H1 (cell line): ENCODE results near the gene PIK3R6. TPM values are rescaled to one million over a fixed set of nuclear protein-coding genes. Genes with fewer than 3 reads are reported as not detected.

Experiments
- SP1 ChIP-seq: IDR thresholded peaks from 2 replicates; pipeline ENCODE4 v1.6.1; 2011; ENCODE audit warnings: low read depth, low read length
- SP4 ChIP-seq: IDR thresholded peaks from 2 replicates; pipeline ENCODE4 v1.6.1; 2012; ENCODE audit warnings: low read length, inconsistent platforms
- ZNF274 ChIP-seq: IDR thresholded peaks from 2 replicates; pipeline ENCODE4 v1.7.0; 2012; ENCODE audit warnings: low read length, borderline replicate concordance; ENCODE audit errors: extremely low read depth
- polyA plus RNA-seq, 7 experiments: library from polyadenylated mRNA; depleted of rRNA in 3 of 7; stranded (reverse) in 5 of 7; unstranded in 2 of 7; fragments of >200 nt in 5 of 7; fragments of 200-250 nt in 2 of 7; gene quantifications; 1 replicate in 5 of 7; 2 replicates in 1 of 7; 4 replicates in 1 of 7; pipeline versions ENCODE4 v1.2.1 to v1.2.3, GENCODE V29; 2011 to 2013; ENCODE audit warnings: missing spikeins in 2 of 7, mixed read lengths in 2 of 7
- total RNA-seq: library from RNA; stranded (reverse); fragmentation: NEBNext Ultra II Directional; extraction: Animal tissue kit (Norgen Biotek cat#: 25700); gene quantifications from 2 replicates; pipeline ENCODE4 v1.2.1, GENCODE V29; 2021

PIK3R6 gene
- total and polyA plus RNA-seq, 2 of the 8 experiments (the other 6 are each of a cell fraction or from before 2014, with no cell fraction given): 0.24 to 1.2 TPM

DNA sequence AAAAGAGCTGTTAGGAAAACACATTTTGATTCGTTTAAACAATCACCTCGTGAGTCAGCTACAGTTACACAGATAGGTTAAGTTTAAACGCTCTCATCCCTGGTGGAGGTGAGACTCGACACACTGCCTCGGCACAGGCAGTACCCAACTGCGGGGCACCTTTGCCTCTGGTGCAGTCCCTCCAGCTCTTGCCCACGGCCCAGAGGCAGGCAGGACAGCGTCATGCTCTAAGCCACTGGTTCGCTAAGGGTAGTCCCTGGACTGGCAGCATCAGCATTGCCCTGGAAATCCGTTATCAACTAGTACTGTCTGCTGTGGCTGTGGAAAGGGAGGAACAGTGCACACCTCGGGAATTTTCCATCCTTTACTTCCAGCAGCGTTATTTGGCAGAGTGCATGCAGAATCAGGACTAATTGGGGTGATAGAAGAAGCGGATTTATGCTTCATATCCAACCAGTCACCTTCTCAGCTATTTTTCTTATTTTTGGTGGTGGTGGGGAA is 3.7 kb upstream of the PIK3R6 start (continued):
- TF ChIP-seq ZNF274 (no peak), SP1 (no peak), SP4 (no peak)
